Tibial artery (tissue), 4 donors: ENCODE measurements around the gene DCAF7.

Experiments
- DNase-seq, 2 donors: peaks; one replicate each; pipeline ENCODE4 v3.0.0-alpha.2; 2019
- H3K27ac ChIP-seq, 2 donors: fragments of 200-600 bp; sonication (generic) in 1 of 2; 1 replicate in 1 of 2; 2 replicates in 1 of 2; pipeline ENCODE4 v1.5.1; 2018 to 2019; ENCODE audit warnings: mild to moderate bottlenecking in 1 of 2
- H3K27me3 ChIP-seq, 2 donors: fragments of 200-600 bp; sonication (generic) in 1 of 2; one replicate each; pipeline versions ENCODE4 v1.5.1 to v1.6.0; 2016 to 2019
- H3K36me3 ChIP-seq, 3 donors: fragments of 200-600 bp; sonication (generic) in 2 of 3; one replicate each; pipeline ENCODE4 v1.5.1; 2016 to 2019; ENCODE audit warnings: mild to moderate bottlenecking in 2 of 3
- H3K4me1 ChIP-seq, 4 donors: fragments of 200-600 bp; sonication (generic) in 2 of 4; 1 replicate in 3 of 4; 2 replicates in 1 of 4; pipeline ENCODE4 v1.5.1; 2016 to 2019
- H3K4me3 ChIP-seq, 2 donors: fragments of 200-600 bp; sonication (generic) in 1 of 2; 1 replicate in 1 of 2; 2 replicates in 1 of 2; pipeline ENCODE4 v1.5.1; 2018 to 2019; ENCODE audit warnings: mild to moderate bottlenecking in 2 of 2
- H3K9me3 ChIP-seq, 3 donors: fragments of 200-600 bp; sonication (generic) in 1 of 3; one replicate each; pipeline ENCODE4 v1.5.1; 2016 to 2019
- CTCF ChIP-seq, 2 experiments: fragments of 200-600 bp in 1 of 2; fragments of 450-650 bp in 1 of 2; IDR thresholded peaks; one replicate each; pipeline ENCODE4 v1.5.1; 2017 to 2019; ENCODE audit warnings: antibody characterized with exemption in 2 of 2, mild to moderate bottlenecking in 1 of 2, moderate library complexity in 1 of 2
- intact Hi-C: fragments of 100-400 bp; cut with DNase I; formaldehyde crosslinking; loops from one replicate; pipeline ENCODE4 v1.15.0; 2023; ENCODE audit warnings: low total_unique reads

DCAF7 gene

GRCh38 chr17:63571632-63572310 lies 21.5 kb downstream of the DCAF7 start:
- Histone ChIP-seq H3K4me3 (no peak overlapping the region), H3K27me3 (no peaks in the 10 kb centered on the region), H3K9me3 (no peaks in the 10 kb centered on the region), H3K36me3 (no peaks in the 10 kb centered on the region), H3K4me1 (no peaks in the 10 kb centered on the region), H3K27ac (no peak overlapping the region)
- intact Hi-C loops: no loop called here
- TF ChIP-seq CTCF (IDR thresholded peaks at IDR 0.05): no peak
- no peak for DNase-seq

GRCh38 chr17:63573634-63574033 lies 23.4 kb downstream of the DCAF7 start:
- peaks cover 0 to 6% (median 0%) of the 10 kb centered on the region in 3 donors for H3K36me3 ChIP-seq
- intact Hi-C loops: no loop called here
- H3K4me3 ChIP-seq: no peak overlapping the region
- H3K9me3 ChIP-seq: no peaks in the 10 kb centered on the region
- no peak overlapping the region for H3K27ac ChIP-seq
- TF ChIP-seq CTCF (IDR thresholded peaks at IDR 0.05): no peak
- no peaks in the 10 kb centered on the region for H3K27me3 ChIP-seq
- H3K4me1 ChIP-seq: no peaks in the 10 kb centered on the region
- DNase-seq: no peak

- H3K27me3 ChIP-seq: no peaks in the 10 kb centered on the region
- intact Hi-C loops: no loop called here
- H3K4me1 ChIP-seq: no peaks in the 10 kb centered on the region
- H3K36me3 ChIP-seq: peaks cover 24 to 45% (median 36%) of the 10 kb centered on the region in 3 donors
- DNase-seq: no peak
- no peak overlapping the region for H3K4me3 ChIP-seq
- no peaks in the 10 kb centered on the region for H3K9me3 ChIP-seq
- no peak for TF ChIP-seq CTCF (IDR thresholded peaks at IDR 0.05)
- H3K27ac ChIP-seq: no peak overlapping the region
These were observed 27.9 kb downstream of the DCAF7 start for GRCh38 chr17:63578027-63578768.

DNA sequence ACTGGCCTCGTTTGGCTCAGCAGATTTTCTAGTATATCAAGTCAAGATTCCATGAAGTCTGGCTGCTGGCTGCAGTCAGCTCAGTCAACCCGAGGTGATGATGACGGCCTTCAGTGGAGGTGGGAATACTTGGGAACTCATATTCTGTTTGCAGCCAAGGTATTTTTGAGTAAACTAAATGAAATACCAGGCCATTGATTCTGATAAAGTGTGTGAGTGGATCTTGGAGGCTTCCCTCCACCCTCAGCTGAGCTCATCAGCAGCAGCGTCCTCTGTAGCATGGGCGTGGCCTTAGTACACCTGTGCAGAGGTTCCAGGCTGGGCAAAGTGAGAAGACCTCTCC lies 28.5 kb downstream of the DCAF7 start:
- Histone ChIP-seq H3K36me3 (peaks cover 29 to 50% (median 42%) of the 10 kb centered on the region in 3 donors), H3K27me3 (no peaks in the 10 kb centered on the region), H3K9me3 (no peaks in the 10 kb centered on the region), H3K4me3 (no peak overlapping the region), H3K4me1 (no peaks in the 10 kb centered on the region), H3K27ac (no peak overlapping the region)
- intact Hi-C loops: no loop called here
- TF ChIP-seq CTCF (IDR thresholded peaks at IDR 0.05): no peak
- DNase-seq: no peak

- intact Hi-C loops: no loop called here
- Histone ChIP-seq H3K4me1 (no peaks in the 10 kb centered on the region), H3K27ac (no peak overlapping the region), H3K27me3 (no peaks in the 10 kb centered on the region), H3K9me3 (no peaks in the 10 kb centered on the region), H3K4me3 (no peak overlapping the region), H3K36me3 (peaks cover 38 to 59% (median 51%) of the 10 kb centered on the region in 3 donors)
- no peak for TF ChIP-seq CTCF (IDR thresholded peaks at IDR 0.05)
- DNase-seq: no peak
These were observed 29.4 kb downstream of the DCAF7 start for GRCh38 chr17:63579633-63580032.
